WTC11 (cell line): ENCODE measurements around the gene DSG3. TPM values are rescaled to one million over a fixed set of nuclear protein-coding genes. Genes with fewer than 3 reads are reported as not detected.
A peak's percentile ranks its signal among the peaks of the same experiment; 100 is the strongest.

Experiments used
- ATAC-seq: fragments of 200-7000 bp; cut with Tn5 transposase; 2 replicates; pipeline ENCODE4 v1.10.0; 2021; ENCODE audit warnings: mild to moderate bottlenecking, moderate library complexity
- CTCF ChIA-PET: fragments of 300-600 bp; sonication (Branson Sonifier 250); formaldehyde crosslinking; loops from one replicate; lab custom pipeline; 2021; ENCODE audit warnings: antibody characterized with exemption; lab: Charles Lee
- POLR2A ChIA-PET: fragments of 350-600 bp; sonication (Branson Sonifier 250); formaldehyde crosslinking; loops from one replicate; lab custom pipeline; 2021; ENCODE audit warnings: antibody characterized with exemption; lab: Charles Lee
- DNase-seq: peaks from one replicate; pipeline ENCODE4 v3.0.0; 2021; ENCODE audit warnings: low spot score
- H3K27ac Mint-ChIP-seq: 2 replicates; pipeline ENCODE4 v1.8.0; 2021; ENCODE audit warnings: mixed read lengths
- H3K27me3 Mint-ChIP-seq: 2 replicates; pipeline ENCODE4 v1.8.0; 2021; ENCODE audit warnings: low read depth, mild to moderate bottlenecking, moderate library complexity, mixed read lengths
- H3K36me3 Mint-ChIP-seq: 2 replicates; pipeline ENCODE4 v1.8.0; 2021; ENCODE audit warnings: mixed read lengths
- H3K4me1 Mint-ChIP-seq: 2 replicates; pipeline ENCODE4 v1.8.0; 2022; ENCODE audit warnings: mixed read lengths
- H3K4me3 Mint-ChIP-seq: 2 replicates; pipeline ENCODE4 v1.8.0; 2021; ENCODE audit warnings: mild to moderate bottlenecking, moderate library complexity, mixed read lengths
- H3K9me3 Mint-ChIP-seq: 2 replicates; pipeline ENCODE4 v1.8.0; 2021; ENCODE audit warnings: mixed read lengths
- AFF4 ChIP-seq: sonication (generic); formaldehyde crosslinking; IDR thresholded peaks from 2 replicates; pipeline ENCODE4 v1.8.1; 2023; ENCODE audit warnings: mild to moderate bottlenecking, missing genetic modification reagents, borderline replicate concordance
- CREM ChIP-seq: sonication (generic); formaldehyde crosslinking; IDR thresholded peaks from 2 replicates; pipeline ENCODE4 v1.8.1; 2022; ENCODE audit warnings: mild to moderate bottlenecking, missing genetic modification reagents, moderate library complexity
- E2F4 ChIP-seq: sonication (generic); formaldehyde crosslinking; IDR thresholded peaks from 2 replicates; pipeline ENCODE4 v1.8.1; 2022; ENCODE audit warnings: low read depth, mild to moderate bottlenecking, moderate library complexity, missing genetic modification reagents, borderline replicate concordance
- GABPB1 ChIP-seq: sonication (generic); formaldehyde crosslinking; IDR thresholded peaks from 2 replicates; pipeline ENCODE4 v1.8.1; 2023; ENCODE audit warnings: mild to moderate bottlenecking, missing genetic modification reagents
- HMGA2 ChIP-seq: fragments of 250-450 bp; sonication (Bioruptor Pico); IDR thresholded peaks from 2 replicates; pipeline ENCODE4 v1.4.0; 2021; ENCODE audit warnings: mild to moderate bottlenecking, moderate library complexity
- MLX ChIP-seq: sonication (generic); formaldehyde crosslinking; IDR thresholded peaks from 2 replicates; pipeline ENCODE4 v1.8.1; 2023; ENCODE audit warnings: mild to moderate bottlenecking, missing genetic modification reagents, moderate library complexity
- MXD4 ChIP-seq: fragments of 250-450 bp; sonication (Bioruptor Pico); IDR thresholded peaks from 2 replicates; pipeline ENCODE4 v1.8.0; 2021; ENCODE audit warnings: mild to moderate bottlenecking, moderate library complexity, borderline replicate concordance
- NFATC4 ChIP-seq: fragments of 250-450 bp; sonication (Bioruptor Pico); IDR thresholded peaks from 2 replicates; pipeline ENCODE4 v1.9.0; 2021; ENCODE audit warnings: mild to moderate bottlenecking
- NFYB ChIP-seq: sonication (generic); formaldehyde crosslinking; conservative IDR thresholded peaks from 2 replicates; pipeline ENCODE4 v1.8.0; 2022; ENCODE audit warnings: low read depth, missing genetic modification reagents
- OVOL2 ChIP-seq: fragments of 250-450 bp; sonication (Bioruptor Pico); IDR thresholded peaks from 2 replicates; pipeline ENCODE4 v1.9.0; 2021; ENCODE audit warnings: mild to moderate bottlenecking, borderline replicate concordance
- SMAD3 ChIP-seq: sonication (generic); formaldehyde crosslinking; IDR thresholded peaks from 2 replicates; pipeline ENCODE4 v1.8.0; 2022; ENCODE audit warnings: missing genetic modification reagents, mild to moderate bottlenecking, borderline replicate concordance
- USF2 ChIP-seq: sonication (generic); formaldehyde crosslinking; IDR thresholded peaks from 2 replicates; pipeline ENCODE4 v1.8.1; 2023; ENCODE audit warnings: mild to moderate bottlenecking, missing genetic modification reagents, moderate library complexity
- ZNF219 ChIP-seq: sonication (generic); formaldehyde crosslinking; IDR thresholded peaks from 2 replicates; pipeline ENCODE4 v1.8.0; 2023; ENCODE audit warnings: missing genetic modification reagents, mild to moderate bottlenecking, borderline replicate concordance
- ZNF396 ChIP-seq: fragments of 250-450 bp; sonication (Bioruptor Pico); IDR thresholded peaks from 2 replicates; pipeline ENCODE4 v1.8.0; 2021; ENCODE audit warnings: mild to moderate bottlenecking, moderate library complexity, borderline replicate concordance
- ZNF671 ChIP-seq: fragments of 250-450 bp; sonication (Bioruptor Pico); IDR thresholded peaks from 2 replicates; pipeline ENCODE4 v1.8.0; 2021; ENCODE audit warnings: mild to moderate bottlenecking
- total RNA-seq: library from RNA; stranded (reverse); gene quantifications from 3 replicates; pipeline ENCODE4 v1.2.3, GENCODE V29; 2021
- TF ChIP-seq, protein P1 (sequence below): sonication (generic); formaldehyde crosslinking; IDR thresholded peaks from 2 replicates; pipeline ENCODE4 v1.8.1; 2023; ENCODE audit warnings: mild to moderate bottlenecking, moderate library complexity, missing genetic modification reagents

The DSG3 gene
- total RNA-seq, 1 experiment from 2014 or later: 0.04 TPM

DNA sequence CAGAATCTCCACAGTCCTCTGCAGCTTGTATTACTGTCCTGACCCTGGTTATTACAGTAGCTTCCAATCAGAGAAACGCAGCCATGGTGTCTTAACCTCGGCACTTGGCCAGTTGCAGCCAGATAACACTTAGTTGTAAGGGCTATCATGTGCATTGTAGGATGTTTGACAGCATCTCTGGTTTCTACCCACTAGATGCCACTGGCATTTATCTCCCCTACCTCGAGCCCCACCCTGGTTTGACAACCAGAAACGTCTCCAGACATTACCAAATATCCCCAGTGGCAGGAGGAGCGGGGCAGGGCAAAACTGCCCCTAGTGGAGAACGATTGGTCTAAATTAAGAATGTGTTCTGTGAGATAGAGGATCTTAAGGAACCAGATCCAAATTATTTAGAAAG, 63.6 kb downstream of the DSG3 start:
- no peak overlapping the region for H3K27ac Mint-ChIP-seq
- H3K4me1 Mint-ChIP-seq: peaks cover 33% of the 10 kb centered on the region
- no peak for DNase-seq
- peaks cover 10% of the 10 kb centered on the region for H3K9me3 Mint-ChIP-seq
- peak; percentile 72 for ATAC-seq
- peaks cover 18% of the 10 kb centered on the region for H3K36me3 Mint-ChIP-seq
- TF ChIP-seq E2F4 (CRISPR knock-in tag): no peak
- TF ChIP-seq USF2: no peak
- TF ChIP-seq ZNF396 (CRISPR knock-in tag): no peak
- TF ChIP-seq AFF4 (CRISPR knock-in tag): no peak
- TF ChIP-seq, protein P1, sequence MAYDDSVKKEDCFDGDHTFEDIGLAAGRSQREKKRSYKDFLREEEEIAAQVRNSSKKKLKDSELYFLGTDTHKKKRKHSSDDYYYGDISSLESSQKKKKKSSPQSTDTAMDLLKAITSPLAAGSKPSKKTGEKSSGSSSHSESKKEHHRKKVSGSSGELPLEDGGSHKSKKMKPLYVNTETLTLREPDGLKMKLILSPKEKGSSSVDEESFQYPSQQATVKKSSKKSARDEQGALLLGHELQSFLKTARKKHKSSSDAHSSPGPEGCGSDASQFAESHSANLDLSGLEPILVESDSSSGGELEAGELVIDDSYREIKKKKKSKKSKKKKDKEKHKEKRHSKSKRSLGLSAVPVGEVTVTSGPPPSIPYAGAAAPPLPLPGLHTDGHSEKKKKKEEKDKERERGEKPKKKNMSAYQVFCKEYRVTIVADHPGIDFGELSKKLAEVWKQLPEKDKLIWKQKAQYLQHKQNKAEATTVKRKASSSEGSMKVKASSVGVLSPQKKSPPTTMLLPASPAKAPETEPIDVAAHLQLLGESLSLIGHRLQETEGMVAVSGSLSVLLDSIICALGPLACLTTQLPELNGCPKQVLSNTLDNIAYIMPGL: no peak
- TF ChIP-seq SMAD3 (CRISPR knock-in tag): no peak
- TF ChIP-seq NFATC4: no peak
- TF ChIP-seq CREM (CRISPR knock-in tag): no peak
- TF ChIP-seq OVOL2 (CRISPR knock-in tag): no peak
- no peak for TF ChIP-seq MXD4 (CRISPR knock-in tag)
- no peak for TF ChIP-seq HMGA2 (CRISPR knock-in tag)
- TF ChIP-seq ZNF671 (CRISPR knock-in tag): no peak
- no peak overlapping the region for H3K4me3 Mint-ChIP-seq
- no peaks in the 10 kb centered on the region for H3K27me3 Mint-ChIP-seq
- POLR2A ChIA-PET: interaction anchor here (1.0 kb wide), 1 partner anchor 11 kb away, joined by 3 read pairs; no protein-coding TSS in a partner anchor
- CTCF ChIA-PET: interaction anchor here (1.4 kb wide), 1 partner anchor 86 kb away, joined by 5 read pairs; no protein-coding TSS in a partner anchor

DNA sequence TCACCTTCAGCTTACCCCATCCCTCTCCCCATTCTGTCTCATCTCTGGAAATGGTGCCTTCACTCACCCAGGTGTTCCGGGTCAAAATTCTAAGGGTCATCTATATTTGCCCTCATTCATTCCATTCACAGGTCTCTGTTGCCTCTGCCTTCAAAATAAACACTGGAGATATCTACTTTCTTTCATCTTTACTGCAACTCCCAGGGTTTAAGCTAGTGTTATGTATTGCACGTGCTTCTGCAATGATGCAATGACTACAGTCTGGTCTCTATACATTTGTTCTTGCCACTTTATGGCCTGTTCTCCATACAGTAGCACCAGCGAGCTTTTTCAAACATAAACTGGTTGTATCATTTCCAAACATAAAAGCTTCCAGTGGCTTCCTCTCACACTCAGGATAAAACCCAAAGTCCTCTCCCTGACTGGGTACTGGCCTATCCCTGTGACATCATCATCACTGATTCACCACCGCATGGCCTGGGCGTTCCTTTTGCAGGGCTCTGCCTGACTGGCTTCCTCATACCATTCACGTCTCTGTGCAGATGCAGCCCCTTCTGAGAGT, 64.7 kb downstream of the DSG3 start:
- Mint-ChIP-seq H3K27me3 (no peaks in the 10 kb centered on the region), H3K36me3 (peaks cover 9% of the 10 kb centered on the region), H3K4me1 (peaks cover 33% of the 10 kb centered on the region), H3K27ac (no peak overlapping the region), H3K4me3 (no peak overlapping the region), H3K9me3 (peaks cover 3% of the 10 kb centered on the region)
- DNase-seq: no peak
- 0 out of 2 replicates have a peak, but pooled peaks have one; percentile 14 for ATAC-seq
- TF ChIP-seq ZNF219 (CRISPR knock-in tag) (no peak), SMAD3 (CRISPR knock-in tag) (no peak), GABPB1 (peak; percentile 98), NFYB (CRISPR knock-in tag) (no peak), MLX (CRISPR knock-in tag) (no peak)
- ChIA-PET POLR2A (interaction anchor here (0.6 kb wide), 1 partner anchor 525 kb away, joined by 8 read pairs; no protein-coding TSS in a partner anchor), CTCF (interaction anchor here (1.7 kb wide), 1 partner anchor 15 kb away, joined by 4 read pairs; the partner anchor contains the start of gene DSG2)
